Left lobe of liver (tissue), 2 donors: ENCODE data around the gene TBC1D28. TPM values are rescaled to one million over a fixed set of nuclear protein-coding genes. Genes with fewer than 3 reads are reported as not detected.
"Not testable (repeated sequence)": the region's sequence is repeated elsewhere in the genome, so short reads cannot be mapped to it uniquely, and the experiment has no call there.

Source experiments
- ATAC-seq: fragments of 200-7000 bp; cut with Tn5 transposase; one replicate; pipeline ENCODE4 v1.9.1; 2020; ENCODE audit warnings: mild to moderate bottlenecking, moderate library complexity
- DNase-seq: peaks from one replicate; pipeline ENCODE4 v3.0.0-alpha.2; 2020; ENCODE audit warnings: low spot score
- total RNA-seq: library from RNA; stranded (reverse); gene quantifications from one replicate; pipeline ENCODE4 v1.2.1, GENCODE V29; 2021
- donor health status: DM: no; HTN: no; CAD: no; lungs with moderate emphysema.
- donor health status: DM: no; HTN: yes; CAD: no.

The TBC1D28 gene
- total RNA-seq, 1 donor from 2014 or later, result not detected

- DNase-seq, result not testable (repeated sequence)
- ATAC-seq, result peak; percentile 66
Measured at GRCh38 chr17:18624862-18625501, 19.2 kb downstream of the TBC1D28 start.

DNA sequence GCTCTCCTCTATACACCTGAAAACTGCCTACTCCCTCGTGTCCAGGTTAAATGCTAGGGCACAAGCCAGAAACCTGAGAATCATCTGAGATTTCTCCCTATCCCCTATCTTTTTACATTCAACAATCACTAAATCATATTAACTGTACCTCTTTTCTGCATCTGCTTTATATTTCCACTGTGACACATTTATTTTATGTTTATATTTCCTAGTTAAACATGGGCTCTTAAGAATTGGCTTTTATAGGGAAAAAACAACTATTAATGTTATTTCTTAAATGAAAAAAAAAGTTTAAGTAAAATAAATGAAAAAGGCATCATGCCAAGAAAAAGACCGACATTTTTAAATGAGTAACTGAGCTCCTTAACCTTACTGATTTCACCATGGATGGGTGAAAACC is 26.6 kb downstream of the TBC1D28 start:
- not testable (repeated sequence) for ATAC-seq, DNase-seq

GRCh38 chr17:18613016-18613415 is 31.2 kb downstream of the TBC1D28 start:
- not testable (repeated sequence) for DNase-seq, ATAC-seq

DNA sequence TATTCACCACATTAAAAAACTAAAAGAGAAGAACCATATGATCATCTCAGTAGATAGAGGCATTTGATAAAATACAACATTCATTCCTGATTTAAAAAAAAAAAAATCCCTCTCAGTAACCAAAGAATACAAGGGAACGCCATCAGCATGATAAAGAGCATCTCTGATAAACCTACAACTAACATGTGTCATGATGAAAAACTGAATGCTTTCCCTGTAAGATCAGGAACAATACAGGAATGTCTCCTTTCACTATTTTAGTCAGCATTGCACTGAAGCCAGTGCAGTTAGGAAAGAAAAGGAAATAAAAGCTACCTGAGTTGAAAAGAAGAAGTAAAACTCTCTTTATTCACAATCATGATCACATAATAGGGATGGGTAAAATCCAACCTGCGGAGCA is 51.1 kb downstream of the TBC1D28 start:
- not testable (repeated sequence) for DNase-seq, ATAC-seq

Other genes starting within 250 kb of the TBC1D28 start
- gene LGALS9C, start 167.6 kb downstream of the TBC1D28 start, total RNA-seq, result 0.18 TPM
- 0.93 TPM for gene FOXO3B, start 37.9 kb upstream of the TBC1D28 start, total RNA-seq
- 0.60 TPM for gene FBXW10, start 99.7 kb upstream of the TBC1D28 start, total RNA-seq
- 21.2 TPM for gene TVP23B, start 136.8 kb upstream of the TBC1D28 start, total RNA-seq
- 15.6 TPM for gene PRPSAP2, start 213.7 kb upstream of the TBC1D28 start, total RNA-seq